Measurements from ENCODE around the gene ARHGAP23.

Gene ARHGAP23

DNA sequence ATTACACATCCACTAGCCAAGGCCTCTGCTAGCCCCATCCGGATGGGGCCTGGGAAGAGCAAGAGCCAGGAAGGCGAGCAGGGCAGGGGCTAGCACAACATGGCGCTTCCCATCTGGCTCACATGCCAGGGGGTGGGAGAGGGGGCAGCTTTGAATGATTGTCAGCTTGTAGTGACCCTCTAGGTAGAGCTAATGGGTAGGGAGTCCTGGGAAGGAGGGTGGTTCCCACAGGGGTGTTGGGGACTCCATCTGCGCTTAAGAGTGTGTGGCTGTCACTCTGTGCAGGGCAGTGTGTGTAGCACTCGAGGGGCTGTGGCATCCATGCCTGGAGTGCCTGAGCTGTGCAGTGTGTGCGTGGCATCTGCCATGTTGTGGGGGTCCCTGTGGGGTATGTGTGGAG lies 24.5 kb downstream of the ARHGAP23 start:
- H3K4me3 ChIP-seq (ENCODE audit: insufficient read depth, low read depth, low read length, poor library complexity, severe bottlenecking), result no peak overlapping the region
- DNase-seq, result no peak
- H3K36me3 ChIP-seq (ENCODE audit: control insufficient read depth, insufficient read depth, low read length), result no peaks in the 10 kb centered on the region
- peaks cover 17% of the 10 kb centered on the region for H3K27me3 ChIP-seq (replicated peaks; ENCODE audit: control insufficient read depth, insufficient read depth, low read length, poor library complexity, severe bottlenecking)
- H3K27ac ChIP-seq (ENCODE audit: insufficient read depth, low read length, poor library complexity, severe bottlenecking), result no peak overlapping the region
- no peaks in the 10 kb centered on the region for H3K4me1 ChIP-seq (ENCODE audit: control insufficient read depth, insufficient read depth, low read length, poor library complexity, severe bottlenecking)
- H3K9me3 ChIP-seq (ENCODE audit: control insufficient read depth, low read length), result no peaks in the 10 kb centered on the region

DNA sequence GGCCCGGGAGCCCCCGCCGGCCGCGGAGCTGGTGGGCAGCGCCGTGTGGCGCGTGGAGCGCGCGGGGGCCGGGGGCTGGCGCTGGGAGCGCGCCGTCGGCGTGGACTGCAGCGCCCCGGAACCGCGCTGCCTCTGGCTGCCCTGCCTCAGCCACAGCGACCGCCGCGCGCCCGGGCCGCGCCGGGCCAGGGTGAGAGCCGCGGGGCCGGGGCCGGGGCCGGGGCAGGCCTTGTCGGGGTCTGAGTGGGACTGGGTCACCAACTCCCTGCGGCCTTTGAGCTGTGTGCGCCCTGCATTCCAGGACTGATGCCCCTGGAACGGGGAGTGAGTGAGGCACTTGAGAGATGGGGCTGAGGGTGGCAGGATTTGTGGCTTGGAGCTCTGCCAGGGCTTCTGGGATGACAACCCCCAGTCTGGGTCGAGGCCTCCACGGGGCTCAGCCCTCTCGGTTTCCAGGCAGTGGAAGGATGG lies 25.7 kb downstream of the ARHGAP23 start:
- no peak overlapping the region for H3K27ac ChIP-seq (ENCODE audit: insufficient read depth, low read length, poor library complexity, severe bottlenecking)
- no peaks in the 10 kb centered on the region for H3K9me3 ChIP-seq (ENCODE audit: control insufficient read depth, low read length)
- peaks cover 17% of the 10 kb centered on the region for H3K27me3 ChIP-seq (replicated peaks; ENCODE audit: control insufficient read depth, insufficient read depth, low read length, poor library complexity, severe bottlenecking)
- H3K4me3 ChIP-seq (ENCODE audit: insufficient read depth, low read depth, low read length, poor library complexity, severe bottlenecking), result no peak overlapping the region
- H3K4me1 ChIP-seq (ENCODE audit: control insufficient read depth, insufficient read depth, low read length, poor library complexity, severe bottlenecking), result no peaks in the 10 kb centered on the region
- no peaks in the 10 kb centered on the region for H3K36me3 ChIP-seq (ENCODE audit: control insufficient read depth, insufficient read depth, low read length)
- DNase-seq, result no peak

DNA sequence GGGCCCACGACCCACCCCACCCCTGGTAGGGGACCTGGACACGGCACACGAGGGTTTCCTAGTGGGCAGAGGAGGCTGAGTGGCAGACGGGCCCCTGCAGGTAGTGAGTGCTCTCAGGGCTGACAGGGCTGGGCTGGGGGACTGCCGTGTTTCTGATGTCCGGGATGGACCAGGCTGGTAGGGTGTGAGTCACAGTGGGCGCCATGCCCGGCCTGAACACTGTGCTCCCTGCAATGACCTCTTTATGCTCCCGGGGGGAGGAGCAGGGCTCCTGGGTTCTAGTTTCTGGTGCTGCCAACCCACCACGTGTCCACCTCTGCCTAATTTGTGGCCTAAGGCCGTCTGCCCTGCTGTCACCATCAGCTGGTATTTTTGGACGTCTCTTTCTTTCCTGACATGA lies 26.3 kb downstream of the ARHGAP23 start:
- H3K4me1 ChIP-seq (ENCODE audit: control insufficient read depth, insufficient read depth, low read length, poor library complexity, severe bottlenecking), result no peaks in the 10 kb centered on the region
- no peak overlapping the region for H3K4me3 ChIP-seq (ENCODE audit: insufficient read depth, low read depth, low read length, poor library complexity, severe bottlenecking)
- H3K36me3 ChIP-seq (ENCODE audit: control insufficient read depth, insufficient read depth, low read length), result no peaks in the 10 kb centered on the region
- no peak for DNase-seq
- no peaks in the 10 kb centered on the region for H3K9me3 ChIP-seq (ENCODE audit: control insufficient read depth, low read length)
- peaks cover 13% of the 10 kb centered on the region for H3K27me3 ChIP-seq (replicated peaks; ENCODE audit: control insufficient read depth, insufficient read depth, low read length, poor library complexity, severe bottlenecking)
- no peak overlapping the region for H3K27ac ChIP-seq (ENCODE audit: insufficient read depth, low read length, poor library complexity, severe bottlenecking)

DNA sequence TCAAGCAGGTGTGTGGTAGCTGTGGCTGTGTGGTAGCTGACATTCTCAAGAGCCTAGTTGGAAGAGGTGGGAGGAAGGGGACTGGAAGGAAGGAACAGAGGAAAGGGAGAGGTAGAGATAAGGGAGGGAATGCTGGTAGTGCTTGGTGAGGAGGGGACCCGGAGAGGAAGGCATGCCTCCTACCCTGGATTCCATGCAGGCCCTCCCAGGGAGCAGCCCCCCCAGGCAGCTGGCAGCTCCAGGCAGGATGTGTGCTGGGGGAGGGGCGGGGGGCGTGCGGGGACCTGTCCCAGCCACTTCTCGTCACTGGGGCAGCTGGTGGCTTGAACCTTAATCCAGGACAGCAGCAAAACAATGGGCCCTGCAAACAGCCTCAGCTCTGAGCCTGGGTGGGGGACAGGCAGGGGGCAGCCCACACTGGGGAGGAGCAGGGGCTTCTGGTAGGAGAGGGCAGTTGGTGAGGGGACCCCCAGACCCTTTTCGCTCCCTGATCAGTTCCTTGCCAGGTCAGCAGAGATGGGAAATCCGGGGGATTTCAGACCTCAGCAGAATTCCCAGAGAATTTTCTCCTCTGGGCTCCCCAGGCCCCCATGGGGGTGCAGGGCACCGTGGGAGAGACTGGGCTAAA lies 27.1 kb downstream of the ARHGAP23 start:
- H3K27me3 ChIP-seq (replicated peaks; ENCODE audit: control insufficient read depth, insufficient read depth, low read length, poor library complexity, severe bottlenecking), result peaks cover 13% of the 10 kb centered on the region
- no peak overlapping the region for H3K4me3 ChIP-seq (ENCODE audit: insufficient read depth, low read depth, low read length, poor library complexity, severe bottlenecking)
- no peaks in the 10 kb centered on the region for H3K4me1 ChIP-seq (ENCODE audit: control insufficient read depth, insufficient read depth, low read length, poor library complexity, severe bottlenecking)
- H3K9me3 ChIP-seq (ENCODE audit: control insufficient read depth, low read length), result no peaks in the 10 kb centered on the region
- no peak overlapping the region for H3K27ac ChIP-seq (ENCODE audit: insufficient read depth, low read length, poor library complexity, severe bottlenecking)
- no peak for DNase-seq
- no peaks in the 10 kb centered on the region for H3K36me3 ChIP-seq (ENCODE audit: control insufficient read depth, insufficient read depth, low read length)

DNA sequence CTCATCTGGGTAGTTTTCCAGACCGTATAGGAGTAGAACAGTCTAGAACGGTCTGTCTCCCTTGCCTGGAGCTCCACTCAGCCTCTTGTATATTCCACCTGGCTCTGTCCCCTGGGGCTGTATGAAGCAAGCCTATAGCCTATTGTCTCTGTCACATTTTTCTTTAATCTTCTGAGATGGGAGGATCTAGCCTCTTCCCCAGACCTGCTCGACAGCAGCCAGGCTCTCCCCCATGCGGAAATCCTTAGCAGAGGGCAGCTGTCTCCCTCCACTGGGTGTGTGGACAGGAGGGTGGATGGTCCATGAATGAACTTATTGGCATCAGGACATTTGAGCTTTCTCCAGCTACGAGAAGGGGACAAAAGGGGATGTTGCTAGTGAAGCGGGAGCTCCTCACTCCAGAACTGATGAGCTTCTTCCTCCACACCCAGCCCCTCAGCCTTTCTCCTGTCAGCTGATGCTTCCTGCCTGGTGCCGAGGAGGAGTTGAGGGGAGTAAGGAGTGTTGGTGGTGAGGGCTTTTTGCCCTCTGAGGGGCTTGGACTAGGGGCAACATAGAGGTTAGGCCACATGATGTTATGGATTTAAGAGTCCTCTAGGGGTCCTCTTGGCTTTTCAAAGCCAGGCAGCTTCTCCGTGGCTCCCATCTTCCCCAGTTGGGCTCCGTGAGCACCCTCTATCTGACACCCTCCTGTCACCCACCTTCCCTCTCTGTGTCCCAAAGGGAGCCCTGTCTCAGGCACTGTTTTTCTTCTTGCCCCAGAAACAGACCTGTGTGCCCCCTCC lies 28.0 kb downstream of the ARHGAP23 start:
- Histone ChIP-seq H3K27me3 (replicated peaks; ENCODE audit: control insufficient read depth, insufficient read depth, low read length, poor library complexity, severe bottlenecking) (peaks cover 13% of the 10 kb centered on the region), H3K4me3 (ENCODE audit: insufficient read depth, low read depth, low read length, poor library complexity, severe bottlenecking) (no peak overlapping the region), H3K9me3 (ENCODE audit: control insufficient read depth, low read length) (no peaks in the 10 kb centered on the region), H3K4me1 (ENCODE audit: control insufficient read depth, insufficient read depth, low read length, poor library complexity, severe bottlenecking) (no peaks in the 10 kb centered on the region), H3K27ac (ENCODE audit: insufficient read depth, low read length, poor library complexity, severe bottlenecking) (no peak overlapping the region), H3K36me3 (ENCODE audit: control insufficient read depth, insufficient read depth, low read length) (no peaks in the 10 kb centered on the region)
- no peak for DNase-seq

DNA sequence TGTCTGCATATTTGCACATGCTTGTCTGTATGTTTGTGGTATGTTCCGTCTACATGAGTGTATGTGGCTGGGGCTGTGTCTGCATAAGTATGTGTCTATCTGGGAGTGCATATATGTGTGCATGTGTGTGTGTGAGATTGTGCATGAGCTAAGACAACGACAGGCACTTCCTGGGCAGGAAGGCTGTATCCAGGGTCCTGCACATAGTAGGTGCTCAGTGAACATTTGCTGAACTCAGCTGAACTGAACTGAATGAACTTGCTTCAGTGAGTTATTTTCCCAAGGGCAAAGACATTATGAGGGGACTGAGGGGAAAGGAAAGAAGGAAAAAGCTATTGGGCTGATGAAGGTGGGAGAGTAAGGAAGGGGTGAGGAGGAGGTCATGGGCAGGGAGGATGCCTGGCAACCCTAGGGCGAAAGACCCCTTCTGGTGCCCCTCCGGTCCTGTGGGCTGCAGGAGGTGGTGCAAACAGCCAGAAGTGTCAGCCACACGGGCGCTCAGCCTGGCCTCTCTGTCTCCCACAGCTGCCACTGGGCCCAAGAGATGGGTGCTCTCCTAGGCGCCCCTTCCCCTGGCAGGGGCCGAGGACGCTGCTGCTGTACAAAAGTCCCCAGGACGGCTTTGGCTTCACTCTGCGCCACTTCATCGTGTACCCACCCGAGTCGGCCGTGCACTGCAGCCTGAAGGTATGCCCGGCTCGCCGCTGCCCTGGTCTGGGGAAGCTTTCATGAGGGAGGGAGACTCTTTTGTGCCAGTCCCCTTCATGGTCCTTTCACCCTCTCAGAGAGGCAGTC lies 29.5 kb downstream of the ARHGAP23 start:
- Histone ChIP-seq H3K4me1 (ENCODE audit: control insufficient read depth, insufficient read depth, low read length, poor library complexity, severe bottlenecking) (no peaks in the 10 kb centered on the region), H3K4me3 (ENCODE audit: insufficient read depth, low read depth, low read length, poor library complexity, severe bottlenecking) (no peak overlapping the region), H3K36me3 (ENCODE audit: control insufficient read depth, insufficient read depth, low read length) (no peaks in the 10 kb centered on the region), H3K27ac (ENCODE audit: insufficient read depth, low read length, poor library complexity, severe bottlenecking) (no peak overlapping the region), H3K9me3 (ENCODE audit: control insufficient read depth, low read length) (no peaks in the 10 kb centered on the region), H3K27me3 (replicated peaks; ENCODE audit: control insufficient read depth, insufficient read depth, low read length, poor library complexity, severe bottlenecking) (peaks cover 13% of the 10 kb centered on the region)
- no peak for DNase-seq

DNA sequence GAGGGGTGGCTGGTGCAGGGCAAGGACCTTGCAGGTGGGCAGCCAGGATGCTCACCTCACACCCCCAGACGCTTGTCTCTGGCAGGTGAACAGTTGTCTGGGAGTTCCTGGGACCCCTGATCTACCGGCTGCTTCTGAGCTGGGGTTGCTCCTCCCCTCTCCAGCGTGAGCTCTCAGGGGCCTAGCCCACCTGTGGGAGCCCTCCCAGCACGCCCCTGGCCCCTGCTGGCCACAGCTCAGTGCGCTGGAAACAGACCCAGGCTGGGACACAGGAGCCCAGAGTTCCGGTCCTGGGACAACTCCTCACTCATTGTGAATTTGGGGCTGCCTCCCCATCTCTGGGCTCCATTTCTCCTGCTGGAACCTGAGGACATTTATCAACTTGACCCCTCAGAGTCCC lies 30.3 kb downstream of the ARHGAP23 start:
- H3K4me1 ChIP-seq (ENCODE audit: control insufficient read depth, insufficient read depth, low read length, poor library complexity, severe bottlenecking), result no peaks in the 10 kb centered on the region
- no peak for DNase-seq
- no peak overlapping the region for H3K27ac ChIP-seq (ENCODE audit: insufficient read depth, low read length, poor library complexity, severe bottlenecking)
- H3K36me3 ChIP-seq (ENCODE audit: control insufficient read depth, insufficient read depth, low read length), result no peaks in the 10 kb centered on the region
- no peaks in the 10 kb centered on the region for H3K9me3 ChIP-seq (ENCODE audit: control insufficient read depth, low read length)
- peaks cover 13% of the 10 kb centered on the region for H3K27me3 ChIP-seq (replicated peaks; ENCODE audit: control insufficient read depth, insufficient read depth, low read length, poor library complexity, severe bottlenecking)
- no peak overlapping the region for H3K4me3 ChIP-seq (ENCODE audit: insufficient read depth, low read depth, low read length, poor library complexity, severe bottlenecking)

DNA sequence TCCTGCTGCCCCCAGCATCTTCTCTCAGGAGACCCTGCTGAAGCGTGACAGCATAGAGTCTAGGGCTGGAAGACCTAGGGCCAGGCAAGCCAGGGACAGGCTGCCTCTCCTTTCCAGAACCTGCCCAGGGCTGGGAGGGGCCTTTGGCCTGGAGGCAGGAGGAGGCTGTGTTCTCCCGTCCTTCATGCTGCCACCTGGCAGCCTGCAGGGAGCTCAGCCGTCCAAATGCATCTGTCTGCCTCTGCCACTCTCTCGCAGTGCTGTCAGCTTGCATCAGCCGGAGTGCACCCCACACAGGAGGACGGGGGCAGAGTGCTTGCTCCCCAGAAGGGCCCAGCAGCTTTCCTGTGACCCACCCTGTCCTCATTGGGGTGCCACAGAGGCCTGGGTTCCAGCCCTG lies 31.3 kb downstream of the ARHGAP23 start:
- no peaks in the 10 kb centered on the region for H3K36me3 ChIP-seq (ENCODE audit: control insufficient read depth, insufficient read depth, low read length)
- no peak overlapping the region for H3K27ac ChIP-seq (ENCODE audit: insufficient read depth, low read length, poor library complexity, severe bottlenecking)
- no peaks in the 10 kb centered on the region for H3K9me3 ChIP-seq (ENCODE audit: control insufficient read depth, low read length)
- no peak for DNase-seq
- no peaks in the 10 kb centered on the region for H3K4me1 ChIP-seq (ENCODE audit: control insufficient read depth, insufficient read depth, low read length, poor library complexity, severe bottlenecking)
- no peak overlapping the region for H3K4me3 ChIP-seq (ENCODE audit: insufficient read depth, low read depth, low read length, poor library complexity, severe bottlenecking)
- H3K27me3 ChIP-seq (replicated peaks; ENCODE audit: control insufficient read depth, insufficient read depth, low read length, poor library complexity, severe bottlenecking), result peaks cover 6% of the 10 kb centered on the region

DNA sequence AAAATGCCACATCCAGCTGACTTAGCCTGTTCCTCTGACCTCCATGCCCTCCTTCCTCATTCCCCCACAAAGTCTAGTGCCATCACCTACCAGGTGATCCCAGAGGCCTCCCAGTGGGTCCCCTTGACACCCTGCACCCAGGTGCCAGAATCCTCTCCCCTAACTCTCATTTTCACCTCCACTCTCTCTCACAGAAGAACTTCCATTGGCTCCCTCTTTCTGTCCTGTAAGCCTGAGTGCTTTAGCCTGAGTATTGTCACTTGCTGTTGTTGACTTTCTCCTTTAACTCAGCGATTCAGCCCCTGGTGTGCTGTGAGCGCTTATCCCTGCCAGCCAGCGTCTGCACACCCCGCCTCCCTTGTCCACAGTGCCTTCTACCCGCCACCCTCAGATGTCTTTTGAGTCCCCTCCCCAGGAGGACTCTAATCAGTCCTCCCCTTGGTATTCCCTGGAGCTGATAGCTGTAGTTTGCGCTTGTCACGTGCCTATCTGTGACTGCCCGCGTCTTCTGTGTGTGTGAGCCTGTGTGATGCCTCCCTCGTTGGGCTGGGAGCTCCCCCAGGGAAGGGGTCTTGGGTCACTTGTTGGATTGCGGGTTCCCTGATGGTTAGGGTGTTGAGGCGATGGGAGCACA lies 31.9 kb downstream of the ARHGAP23 start:
- Histone ChIP-seq H3K4me1 (ENCODE audit: control insufficient read depth, insufficient read depth, low read length, poor library complexity, severe bottlenecking) (no peaks in the 10 kb centered on the region), H3K27me3 (replicated peaks; ENCODE audit: control insufficient read depth, insufficient read depth, low read length, poor library complexity, severe bottlenecking) (peaks cover 3% of the 10 kb centered on the region), H3K9me3 (ENCODE audit: control insufficient read depth, low read length) (no peaks in the 10 kb centered on the region), H3K36me3 (ENCODE audit: control insufficient read depth, insufficient read depth, low read length) (no peaks in the 10 kb centered on the region), H3K4me3 (ENCODE audit: insufficient read depth, low read depth, low read length, poor library complexity, severe bottlenecking) (no peak overlapping the region), H3K27ac (ENCODE audit: insufficient read depth, low read length, poor library complexity, severe bottlenecking) (no peak overlapping the region)
- DNase-seq, result no peak

Measured in effector memory CD4-positive, alpha-beta T cell (primary cell).